PFSK-1 (cell line): ENCODE measurements around the gene OR13J1.

Source experiments
- FOXP2 ChIP-seq: optimal IDR thresholded peaks from 2 replicates; pipeline ENCODE3; 2011; ENCODE audit warnings: borderline replicate concordance, control low read depth, inconsistent platforms; ENCODE audit not compliant: insufficient read depth; ENCODE audit errors: extremely low read length, extremely low read depth
- POLR2AphosphoS5 ChIP-seq: IDR thresholded peaks from 2 replicates; pipeline ENCODE4 v1.6.1; 2012; ENCODE audit warnings: low read depth, mild to moderate bottlenecking, control low read depth, low read length, moderate library complexity
- SIN3A ChIP-seq: IDR thresholded peaks from 2 replicates; pipeline ENCODE4 v1.6.1; 2012; ENCODE audit warnings: mild to moderate bottlenecking, low read length, moderate library complexity, borderline replicate concordance; ENCODE audit not compliant: insufficient read depth
- TAF1 ChIP-seq: IDR thresholded peaks from 2 replicates; pipeline ENCODE4 v1.6.1; 2012; ENCODE audit warnings: low read length, control low read depth, borderline replicate concordance; ENCODE audit not compliant: insufficient read depth
- TF ChIP-seq, protein P1 (sequence below), 2 experiments: IDR thresholded peaks; 2 replicates each; pipeline versions ENCODE4 v1.6.1 to v1.8.0; 2011 to 2012; ENCODE audit warnings: low read depth in 2 of 2, low read length in 2 of 2, control low read depth in 1 of 2, inconsistent platforms in 1 of 2, mild to moderate bottlenecking in 1 of 2, moderate library complexity in 1 of 2; ENCODE audit not compliant: insufficient read depth in 1 of 2

DNA sequence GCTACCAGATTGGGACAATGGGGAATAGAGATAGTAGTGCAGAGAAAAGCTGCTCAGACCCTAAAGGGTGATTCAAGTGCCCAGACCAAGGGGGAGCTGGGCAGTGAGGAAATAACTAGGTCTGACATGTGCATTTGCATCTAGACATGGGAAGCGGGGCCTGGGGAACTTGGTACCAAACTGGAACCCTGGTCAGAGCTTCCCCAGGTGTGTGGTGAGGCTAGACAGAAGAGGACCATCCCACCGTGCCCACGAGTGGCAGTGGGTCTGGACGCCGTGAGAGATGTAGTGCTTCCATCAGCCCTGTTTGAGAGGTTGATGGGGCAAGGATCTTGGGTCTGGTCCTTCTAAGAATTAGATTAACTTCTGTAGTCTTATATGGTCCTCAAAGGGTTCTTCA lies 33.6 kb downstream of the OR13J1 start:
- TF ChIP-seq SIN3A: no peak
- TF ChIP-seq POLR2AphosphoS5: no peak
- TF ChIP-seq TAF1: no peak
- TF ChIP-seq, protein P1, sequence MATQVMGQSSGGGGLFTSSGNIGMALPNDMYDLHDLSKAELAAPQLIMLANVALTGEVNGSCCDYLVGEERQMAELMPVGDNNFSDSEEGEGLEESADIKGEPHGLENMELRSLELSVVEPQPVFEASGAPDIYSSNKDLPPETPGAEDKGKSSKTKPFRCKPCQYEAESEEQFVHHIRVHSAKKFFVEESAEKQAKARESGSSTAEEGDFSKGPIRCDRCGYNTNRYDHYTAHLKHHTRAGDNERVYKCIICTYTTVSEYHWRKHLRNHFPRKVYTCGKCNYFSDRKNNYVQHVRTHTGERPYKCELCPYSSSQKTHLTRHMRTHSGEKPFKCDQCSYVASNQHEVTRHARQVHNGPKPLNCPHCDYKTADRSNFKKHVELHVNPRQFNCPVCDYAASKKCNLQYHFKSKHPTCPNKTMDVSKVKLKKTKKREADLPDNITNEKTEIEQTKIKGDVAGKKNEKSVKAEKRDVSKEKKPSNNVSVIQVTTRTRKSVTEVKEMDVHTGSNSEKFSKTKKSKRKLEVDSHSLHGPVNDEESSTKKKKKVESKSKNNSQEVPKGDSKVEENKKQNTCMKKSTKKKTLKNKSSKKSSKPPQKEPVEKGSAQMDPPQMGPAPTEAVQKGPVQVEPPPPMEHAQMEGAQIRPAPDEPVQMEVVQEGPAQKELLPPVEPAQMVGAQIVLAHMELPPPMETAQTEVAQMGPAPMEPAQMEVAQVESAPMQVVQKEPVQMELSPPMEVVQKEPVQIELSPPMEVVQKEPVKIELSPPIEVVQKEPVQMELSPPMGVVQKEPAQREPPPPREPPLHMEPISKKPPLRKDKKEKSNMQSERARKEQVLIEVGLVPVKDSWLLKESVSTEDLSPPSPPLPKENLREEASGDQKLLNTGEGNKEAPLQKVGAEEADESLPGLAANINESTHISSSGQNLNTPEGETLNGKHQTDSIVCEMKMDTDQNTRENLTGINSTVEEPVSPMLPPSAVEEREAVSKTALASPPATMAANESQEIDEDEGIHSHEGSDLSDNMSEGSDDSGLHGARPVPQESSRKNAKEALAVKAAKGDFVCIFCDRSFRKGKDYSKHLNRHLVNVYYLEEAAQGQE (IDR thresholded peaks at IDR 0.05; ENCODE audit: insufficient read depth in 1 of 2, low read depth in 2 of 2, low read length in 2 of 2): no peak
- no peak for TF ChIP-seq FOXP2
